Neural crest cell (in vitro differentiated cells): ENCODE results near the gene WDR45B. TPM values are rescaled to one million over a fixed set of nuclear protein-coding genes. Genes with fewer than 3 reads are reported as not detected.
A peak's percentile ranks its signal among the peaks of the same experiment; 100 is the strongest.
"Not testable (repeated sequence)": the region's sequence is repeated elsewhere in the genome, so short reads cannot be mapped to it uniquely, and the experiment has no call there.

ENCODE experiments used
- DNase-seq: peaks from one replicate; pipeline ENCODE4 v3.0.0; 2021; ENCODE audit warnings: low read depth, mixed read lengths, low spot score
- H3K27ac Mint-ChIP-seq: one replicate; pipeline ENCODE4 v1.8.0; 2021; ENCODE audit warnings: mild to moderate bottlenecking, mixed read lengths; ENCODE audit not compliant: unreplicated experiment
- H3K27me3 Mint-ChIP-seq: 2 replicates; pipeline ENCODE4 v1.8.0; 2021; ENCODE audit warnings: low read depth, mild to moderate bottlenecking, mixed read lengths
- H3K36me3 Mint-ChIP-seq: 2 replicates; pipeline ENCODE4 v1.8.0; 2021; ENCODE audit warnings: low read depth, mild to moderate bottlenecking, mixed read lengths
- H3K4me1 Mint-ChIP-seq: 2 replicates; pipeline ENCODE4 v1.8.0; 2021; ENCODE audit warnings: mixed read lengths
- H3K4me3 Mint-ChIP-seq: one replicate; pipeline ENCODE4 v1.8.0; 2021; ENCODE audit warnings: mild to moderate bottlenecking, mixed read lengths
- H3K9me3 Mint-ChIP-seq: 2 replicates; pipeline ENCODE4 v1.8.0; 2021; ENCODE audit warnings: mixed read lengths
- total RNA-seq: library from RNA; stranded (reverse); gene quantifications from 2 replicates; pipeline ENCODE4 v1.2.1, GENCODE V29; 2021
- TF ChIP-seq, protein P1 (sequence below): fragments of 200-600 bp; sonication (generic); conservative IDR thresholded peaks from 2 replicates; pipeline ENCODE4 v1.5.0; 2021; ENCODE audit warnings: antibody characterized with exemption, mild to moderate bottlenecking

The WDR45B gene
- total RNA-seq, 1 donor from 2014 or later, result 57.1 TPM

DNA sequence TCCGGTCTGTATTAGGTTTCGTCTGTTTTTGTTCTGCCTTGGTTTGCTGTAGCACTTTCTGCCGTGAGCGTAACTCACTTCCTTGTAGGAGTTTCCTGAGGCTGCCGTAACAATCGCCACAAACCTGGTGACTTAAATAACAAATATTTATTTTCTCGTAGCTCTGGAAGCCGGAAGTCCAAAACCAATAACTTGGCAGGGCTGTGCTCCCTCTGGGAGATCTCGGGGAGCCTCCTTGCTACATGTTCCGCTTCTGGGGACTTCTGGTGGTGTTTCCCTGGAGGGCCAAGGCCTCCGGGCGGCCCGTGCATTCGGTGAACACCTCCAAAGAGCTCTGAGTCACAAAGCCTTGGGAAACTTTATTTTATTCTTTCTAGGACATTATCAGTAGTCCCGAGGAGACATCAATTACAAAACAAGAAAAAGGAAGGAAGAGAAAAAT is 6.8 kb upstream of the WDR45B start:
- DNase-seq, result no peak
- TF ChIP-seq, protein P1, sequence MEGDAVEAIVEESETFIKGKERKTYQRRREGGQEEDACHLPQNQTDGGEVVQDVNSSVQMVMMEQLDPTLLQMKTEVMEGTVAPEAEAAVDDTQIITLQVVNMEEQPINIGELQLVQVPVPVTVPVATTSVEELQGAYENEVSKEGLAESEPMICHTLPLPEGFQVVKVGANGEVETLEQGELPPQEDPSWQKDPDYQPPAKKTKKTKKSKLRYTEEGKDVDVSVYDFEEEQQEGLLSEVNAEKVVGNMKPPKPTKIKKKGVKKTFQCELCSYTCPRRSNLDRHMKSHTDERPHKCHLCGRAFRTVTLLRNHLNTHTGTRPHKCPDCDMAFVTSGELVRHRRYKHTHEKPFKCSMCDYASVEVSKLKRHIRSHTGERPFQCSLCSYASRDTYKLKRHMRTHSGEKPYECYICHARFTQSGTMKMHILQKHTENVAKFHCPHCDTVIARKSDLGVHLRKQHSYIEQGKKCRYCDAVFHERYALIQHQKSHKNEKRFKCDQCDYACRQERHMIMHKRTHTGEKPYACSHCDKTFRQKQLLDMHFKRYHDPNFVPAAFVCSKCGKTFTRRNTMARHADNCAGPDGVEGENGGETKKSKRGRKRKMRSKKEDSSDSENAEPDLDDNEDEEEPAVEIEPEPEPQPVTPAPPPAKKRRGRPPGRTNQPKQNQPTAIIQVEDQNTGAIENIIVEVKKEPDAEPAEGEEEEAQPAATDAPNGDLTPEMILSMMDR, result no peak
- H3K27me3 Mint-ChIP-seq, result no peaks in the 10 kb centered on the region
- no peak overlapping the region for H3K27ac Mint-ChIP-seq
- H3K4me3 Mint-ChIP-seq, result no peak overlapping the region
- H3K4me1 Mint-ChIP-seq, result no peaks in the 10 kb centered on the region
- peaks cover 3% of the 10 kb centered on the region for H3K36me3 Mint-ChIP-seq
- H3K9me3 Mint-ChIP-seq, result no peaks in the 10 kb centered on the region

DNA sequence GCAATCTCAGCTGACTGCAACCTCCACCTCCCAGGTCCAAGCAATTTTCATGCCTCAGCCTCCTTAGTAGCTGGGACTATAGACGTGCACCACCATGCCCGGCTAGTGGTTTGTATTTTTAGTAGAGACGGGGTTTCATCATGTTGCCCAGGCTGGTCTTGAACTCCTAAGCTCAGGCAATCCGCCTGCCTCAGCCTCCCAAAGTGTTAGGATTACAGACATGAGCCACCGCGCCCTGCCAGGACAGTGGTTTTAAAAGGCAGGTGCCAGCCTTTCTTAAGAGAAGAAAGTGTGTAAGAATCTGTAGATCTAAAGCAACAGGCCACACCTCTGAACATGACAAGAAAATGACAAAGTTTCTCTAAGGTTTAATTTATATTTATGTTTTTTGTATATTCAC is 6.4 kb upstream of the WDR45B start:
- H3K36me3 Mint-ChIP-seq, H3K27ac Mint-ChIP-seq, H3K27me3 Mint-ChIP-seq: not testable (repeated sequence)

GRCh38 chr17:82653651-82654528 is 5.6 kb upstream of the WDR45B start:
- Mint-ChIP-seq H3K4me3 (no peak overlapping the region), H3K36me3 (no peaks in the 10 kb centered on the region), H3K9me3 (no peaks in the 10 kb centered on the region), H3K4me1 (no peaks in the 10 kb centered on the region), H3K27me3 (no peaks in the 10 kb centered on the region), H3K27ac (no peak overlapping the region)
- TF ChIP-seq, protein P1, result no peak
- no peak for DNase-seq

More for the DNA sequence above, 6.4 kb upstream of the WDR45B start:
- not testable (repeated sequence) for H3K4me1 Mint-ChIP-seq, H3K4me3 Mint-ChIP-seq, H3K9me3 Mint-ChIP-seq, DNase-seq

- Mint-ChIP-seq H3K4me3 (peak overlapping the region; percentile 18), H3K9me3 (no peaks in the 10 kb centered on the region), H3K36me3 (no peaks in the 10 kb centered on the region), H3K27ac (no peak overlapping the region), H3K27me3 (no peaks in the 10 kb centered on the region), H3K4me1 (peaks cover 11% of the 10 kb centered on the region)
- TF ChIP-seq, protein P1, result no peak
- no peak for DNase-seq
Measured at GRCh38 chr17:82650723-82651122, 2.5 kb upstream of the WDR45B start.

DNA sequence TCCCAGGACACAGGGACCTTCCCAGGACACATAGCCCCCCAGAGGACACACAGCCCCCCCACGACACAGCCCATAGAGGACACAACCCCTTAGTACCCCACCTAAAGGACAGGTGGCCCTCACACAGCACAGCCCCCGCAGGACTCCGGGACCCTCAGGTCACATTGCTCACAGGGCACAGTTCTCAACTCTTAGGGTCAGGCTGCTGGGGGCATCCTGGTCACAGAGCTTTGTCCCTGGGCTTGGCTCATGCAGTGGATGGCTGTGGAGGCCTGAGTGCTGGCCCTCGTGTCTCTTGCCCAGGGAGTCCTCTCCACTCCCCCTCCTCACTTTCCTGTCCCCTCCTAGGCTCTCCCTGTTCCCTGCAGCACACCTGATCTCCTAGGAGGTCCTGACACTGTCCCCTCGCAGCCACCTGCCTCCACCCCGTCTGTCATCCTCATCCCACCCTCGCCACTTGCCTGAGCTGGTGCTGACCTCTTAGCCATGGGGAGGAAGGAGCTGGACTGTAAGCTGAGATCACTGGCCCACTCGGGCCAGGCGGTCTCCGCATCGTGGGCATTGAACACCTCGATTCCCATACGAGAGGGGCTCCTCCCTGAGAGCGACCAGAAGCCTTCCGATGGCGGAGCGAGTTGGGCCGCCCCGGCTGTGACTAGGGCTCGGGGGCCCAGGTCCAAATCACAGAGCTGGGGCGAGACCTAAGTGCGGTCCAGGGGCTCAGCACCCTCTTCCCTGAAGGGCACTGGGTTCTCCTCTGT is 1.4 kb upstream of the WDR45B start:
- no peak for DNase-seq
- Mint-ChIP-seq H3K9me3 (no peaks in the 10 kb centered on the region), H3K27ac (peak overlapping the region; percentile 43), H3K4me1 (peaks cover 15% of the 10 kb centered on the region), H3K27me3 (no peaks in the 10 kb centered on the region), H3K36me3 (no peaks in the 10 kb centered on the region), H3K4me3 (peak overlapping the region; percentile 79)
- TF ChIP-seq, protein P1, result no peak
